HCT116 (cell line): Measurements from ENCODE around the gene RIMS4. TPM values are rescaled to one million over a fixed set of nuclear protein-coding genes. Genes with fewer than 3 reads are reported as not detected.

Experiments
- ATAC-seq: fragments of 200-7000 bp; cut with Tn5 transposase; 2 replicates; pipeline ENCODE4 v1.9.1; 2020; ENCODE audit warnings: mild to moderate bottlenecking, moderate library complexity
- BruUV-seq: library from RNA; stranded (reverse); fragments of 400-500 nt; replicated peaks from 2 replicates; lab custom pipeline; 2021; lab: Mats Ljungman, UMichigan
- CTCF ChIA-PET: fragments of 300-600 bp; sonication (Branson Sonifier 250); formaldehyde crosslinking; loops from one replicate; lab custom pipeline; 2021; ENCODE audit warnings: antibody characterized with exemption; lab: Charles Lee
- POLR2A ChIA-PET: fragments of 300-600, 350-600 bp; sonication (Branson Sonifier 250); formaldehyde crosslinking; loops from one replicate; lab custom pipeline; 2021; ENCODE audit warnings: antibody characterized with exemption; lab: Charles Lee
- RAD21 ChIA-PET, 2 experiments: fragments of 300-600 bp; sonication (Branson Sonifier 250); formaldehyde crosslinking; loops; one replicate each; lab custom pipeline; 2023; ENCODE audit warnings: low total read pairs in 2 of 2; ENCODE audit not compliant: uncharacterized antibody in 2 of 2, unreplicated experiment in 2 of 2, low non-redundant PET in 1 of 2; lab: Charles Lee
- DNase-seq: peaks from one replicate; pipeline ENCODE4 v3.0.0-alpha.2; 2010; ENCODE audit warnings: low read depth, low spot score
- H2AFZ ChIP-seq: fragments of 200-600 bp; shearing (Covaris generic), sonication (generic); 2 replicates; pipeline ENCODE4 v1.6.1; 2017; ENCODE audit warnings: low read depth, mixed run types, mixed read lengths, antibody characterized with exemption, low read length; ENCODE audit not compliant: poor library complexity, severe bottlenecking
- H3K27ac ChIP-seq: 2 replicates; pipeline ENCODE4 v1.5.1; 2012; ENCODE audit warnings: low read depth, low read length
- H3K27me3 ChIP-seq: fragments of 200-600 bp; sonication (generic); 2 replicates; pipeline ENCODE4 v1.6.1; 2016; ENCODE audit warnings: mixed run types, low read length, mixed read lengths; ENCODE audit not compliant: insufficient read depth
- H3K36me3 ChIP-seq, 2 experiments: fragments of 200-500 bp in 1 of 2; fragments of 200-600 bp in 1 of 2; sonication (Bioruptor generic) in 1 of 2; sonication (generic) in 1 of 2; 2 replicates each; pipeline versions ENCODE4 v1.5.1 to v1.6.1; 2014 to 2016; ENCODE audit warnings: low read length in 2 of 2, inconsistent platforms in 1 of 2, mixed read lengths in 1 of 2, mixed run types in 1 of 2; ENCODE audit not compliant: insufficient read depth in 2 of 2, control insufficient read depth in 1 of 2
- H3K4me1 ChIP-seq, 2 experiments: fragments of 200-600 bp in 1 of 2; sonication (generic) in 1 of 2; 2 replicates each; pipeline versions ENCODE4 v1.5.1 to v1.6.1; 2012 to 2017; ENCODE audit warnings: low read length in 2 of 2, inconsistent platforms in 1 of 2, mild to moderate bottlenecking in 1 of 2, mixed read lengths in 1 of 2, mixed run types in 1 of 2, moderate library complexity in 1 of 2; ENCODE audit not compliant: insufficient read depth in 2 of 2, control insufficient read depth in 1 of 2
- H3K4me2 ChIP-seq: fragments of 200-600 bp; sonication (generic); 2 replicates; pipeline ENCODE4 v1.6.1; 2017; ENCODE audit warnings: mixed run types, low read length, mixed read lengths
- H3K4me3 ChIP-seq, 2 experiments: fragments of 200-600 bp in 1 of 2; sonication (generic) in 1 of 2; replicated peaks in 1 of 2; 2 replicates each; pipeline ENCODE4 v1.5.1; 2011 to 2016; ENCODE audit warnings: low read length in 2 of 2, control low read depth in 1 of 2, low read depth in 1 of 2, mild to moderate bottlenecking in 1 of 2, mixed read lengths in 1 of 2, mixed run types in 1 of 2
- H3K79me2 ChIP-seq: fragments of 200-600 bp; sonication (generic); 2 replicates; pipeline ENCODE4 v1.6.1; 2017; ENCODE audit warnings: mild to moderate bottlenecking, mixed run types, low read length, moderate library complexity, mixed read lengths; ENCODE audit not compliant: insufficient read depth
- H3K9ac ChIP-seq: fragments of 200-600 bp; sonication (generic); 2 replicates; pipeline ENCODE4 v1.6.1; 2016; ENCODE audit warnings: low read length, mixed read lengths
- H3K9me2 ChIP-seq: fragments of 200-600 bp; sonication (generic), shearing (Covaris generic); 2 replicates; pipeline ENCODE4 v1.6.1; 2017; ENCODE audit warnings: mixed run types, mild to moderate bottlenecking, moderate library complexity; ENCODE audit not compliant: insufficient read depth
- H3K9me3 ChIP-seq, 2 experiments: fragments of 200-500 bp in 1 of 2; fragments of 200-600 bp in 1 of 2; sonication (Bioruptor generic) in 1 of 2; sonication (generic) in 1 of 2; 2 replicates each; pipeline ENCODE4 v1.6.1; 2014 to 2017; ENCODE audit warnings: low read length in 2 of 2, mixed read lengths in 2 of 2, inconsistent platforms in 1 of 2, low read depth in 1 of 2, mild to moderate bottlenecking in 1 of 2, mixed run types in 1 of 2, moderate library complexity in 1 of 2; ENCODE audit not compliant: control insufficient read depth in 1 of 2, insufficient read depth in 1 of 2
- H4K20me1 ChIP-seq: fragments of 200-600 bp; sonication (generic), shearing (Covaris generic); 2 replicates; pipeline ENCODE4 v1.6.1; 2017; ENCODE audit warnings: mixed run types, mild to moderate bottlenecking, moderate library complexity; ENCODE audit not compliant: insufficient read depth
- ATF3 ChIP-seq: IDR thresholded peaks from 2 replicates; pipeline ENCODE4 v1.6.1; 2012
- CBX3 ChIP-seq: IDR thresholded peaks from 2 replicates; pipeline ENCODE4 v1.6.1; 2012; ENCODE audit warnings: low read depth
- CTCF ChIP-seq, 3 experiments: fragments of 200-600 bp in 1 of 3; sonication (generic) in 1 of 3; IDR thresholded peaks in 2 of 3; conservative IDR thresholded peaks in 1 of 3; 2 replicates each; pipeline ENCODE4 v1.5.1; 2012 to 2017; ENCODE audit warnings: low read depth in 2 of 3, low read length in 2 of 3, antibody characterized with exemption in 1 of 3, borderline replicate concordance in 1 of 3, control low read depth in 1 of 3, mild to moderate bottlenecking in 1 of 3, mixed read lengths in 1 of 3, mixed run types in 1 of 3, moderate library complexity in 1 of 3; ENCODE audit not compliant: insufficient read depth in 1 of 3
- ELF1 ChIP-seq: IDR thresholded peaks from 2 replicates; pipeline ENCODE4 v1.6.1; 2012; ENCODE audit warnings: low read depth, borderline replicate concordance
- EZH2phosphoT487 ChIP-seq: fragments of 200-600 bp; IDR thresholded peaks from 2 replicates; pipeline ENCODE4 v1.6.1; 2018; ENCODE audit warnings: antibody characterized with exemption, borderline replicate concordance
- FOSL1 ChIP-seq: IDR thresholded peaks from 2 replicates; pipeline ENCODE4 v1.6.1; 2012; ENCODE audit warnings: low read depth
- JUND ChIP-seq: IDR thresholded peaks from 2 replicates; pipeline ENCODE4 v1.6.1; 2012
- POLR2AphosphoS5 ChIP-seq: IDR thresholded peaks from 2 replicates; pipeline ENCODE4 v1.6.1; 2011; ENCODE audit warnings: mild to moderate bottlenecking, low read depth, low read length, moderate library complexity
- SP1 ChIP-seq: IDR thresholded peaks from 2 replicates; pipeline ENCODE4 v1.6.1; 2012; ENCODE audit warnings: low read depth
- SRF ChIP-seq: IDR thresholded peaks from 2 replicates; pipeline ENCODE4 v1.6.1; 2012; ENCODE audit warnings: low read depth
- TCF7L2 ChIP-seq: IDR thresholded peaks from 2 replicates; pipeline ENCODE4 v1.7.0; 2011; ENCODE audit warnings: borderline replicate concordance, inconsistent platforms; ENCODE audit not compliant: insufficient read depth, insufficient read length; ENCODE audit errors: extremely low read depth
- ZBTB33 ChIP-seq: IDR thresholded peaks from 2 replicates; pipeline ENCODE4 v1.6.1; 2011; ENCODE audit warnings: mild to moderate bottlenecking, low read length, moderate library complexity; ENCODE audit not compliant: insufficient replicate concordance; ENCODE audit errors: extremely low read depth
- ZFX ChIP-seq: fragments of 450-650 bp; IDR thresholded peaks from 2 replicates; pipeline ENCODE4 v1.6.1; 2017
- ZNF274 ChIP-seq: fragments of 200-500 bp; sonication (Bioruptor generic); IDR thresholded peaks from 2 replicates; pipeline ENCODE4 v1.6.1; 2014; ENCODE audit warnings: mild to moderate bottlenecking, low read depth, low read length, inconsistent platforms
- intact Hi-C: fragments of 100-400 bp; cut with micrococcal nuclease; formaldehyde crosslinking; loops from 2 replicates; pipeline ENCODE4 v1.10.0; 2022
- total RNA-seq: library from RNA; stranded (reverse); gene quantifications from one replicate; pipeline ENCODE4 v1.2.1, GENCODE V29; 2021; ENCODE audit not compliant: unreplicated experiment

RIMS4 gene
- total RNA-seq, 1 experiment from 2014 or later, result 0.05 TPM

GRCh38 chr20:44772636-44773035, 37.7 kb downstream of the RIMS4 start (continued):
- no peak for TF ChIP-seq ZBTB33
- TF ChIP-seq FOSL1, result no peak
- no peak for TF ChIP-seq ELF1
- TF ChIP-seq CBX3, result no peak
- TF ChIP-seq ATF3, result no peak
- TF ChIP-seq CTCF (IDR thresholded peaks at IDR 0.05 in 2 of 3, conservative IDR thresholded peaks at IDR 0.05 in 1 of 3; ENCODE audit: borderline replicate concordance in 1 of 3, insufficient read depth in 1 of 3, low read depth in 2 of 3, low read length in 2 of 3), result no peak

GRCh38 chr20:44771172-44771535, 39.2 kb downstream of the RIMS4 start:
- DNase-seq (no peak), ATAC-seq (no peak)
- ChIA-PET RAD21 (no interaction called here), CTCF (no interaction called here), POLR2A (no interaction called here)
- no peaks in the 10 kb centered on the region for H3K9me2 ChIP-seq
- TF ChIP-seq ELF1 (no peak), TCF7L2 (no peak), EZH2phosphoT487 (no peak), CBX3 (no peak), FOSL1 (no peak), ZNF274 (no peak), ZBTB33 (no peak), ZFX (no peak), POLR2AphosphoS5 (no peak), SP1 (no peak), SRF (no peak), JUND (no peak)
- no peak overlapping the region for H3K27ac ChIP-seq
- H2AFZ ChIP-seq, result no peak overlapping the region
- H3K4me1 ChIP-seq, result 0 out of 4 replicates have a peak, but pooled peaks cover 0 to 1% of the 10 kb centered on the region in 2 experiments
- H3K9me3 ChIP-seq, result no peaks in the 10 kb centered on the region
- no peaks in the 10 kb centered on the region for H3K36me3 ChIP-seq
- no peaks in the 10 kb centered on the region for H3K79me2 ChIP-seq
- no peaks in the 10 kb centered on the region for H4K20me1 ChIP-seq
- H3K27me3 ChIP-seq, result peaks cover 84% of the 10 kb centered on the region
- intact Hi-C loops, result no loop called here
- H3K9ac ChIP-seq, result no peak overlapping the region
- H3K4me2 ChIP-seq, result no peak overlapping the region
- H3K4me3 ChIP-seq, result no peak overlapping the region
- BruUV-seq, result no TSS peak
